Cardiac muscle cell (in vitro differentiated cells and primary cell): ENCODE results near the gene FOXO4. TPM values are rescaled to one million over a fixed set of nuclear protein-coding genes. Genes with fewer than 3 reads are reported as not detected.

Experiments used
- DNase-seq, 2 donors: peaks; one replicate each; pipeline versions ENCODE4 v3.0.0 to v3.0.0-alpha.2; 2010 to 2017; ENCODE audit warnings: low read depth in 1 of 2, low spot score in 1 of 2
- H3K27ac ChIP-seq: fragments of 200-600 bp; sonication (generic); 2 replicates; pipeline ENCODE4 v1.5.1; 2016
- H3K27me3 ChIP-seq: fragments of 200-600 bp; sonication (generic); 2 replicates; pipeline ENCODE4 v1.6.0; 2016; ENCODE audit warnings: control low read depth
- H3K36me3 ChIP-seq: fragments of 200-600 bp; sonication (generic); 2 replicates; pipeline ENCODE4 v1.5.1; 2016; ENCODE audit warnings: control low read depth
- H3K4me1 ChIP-seq: fragments of 200-600 bp; sonication (generic); 2 replicates; pipeline ENCODE4 v1.8.1; 2017; ENCODE audit warnings: low read depth, mild to moderate bottlenecking, mixed run types
- H3K4me3 ChIP-seq: fragments of 200-600 bp; sonication (generic); 2 replicates; pipeline ENCODE4 v1.5.1; 2016; ENCODE audit warnings: mild to moderate bottlenecking
- H3K9me3 ChIP-seq: fragments of 200-600 bp; sonication (generic); 2 replicates; pipeline ENCODE4 v1.5.1; 2017; ENCODE audit warnings: low read depth, mild to moderate bottlenecking, control low read depth
- CTCF ChIP-seq: IDR thresholded peaks from 2 replicates; pipeline ENCODE4 v1.5.1; 2012; ENCODE audit warnings: low read depth, mild to moderate bottlenecking, low read length
- polyA plus RNA-seq: library from polyadenylated mRNA; unstranded; fragments of >200 nt; fragmentation: Nextera tagmentation; extraction: Ambion mirVana; gene quantifications from 2 replicates; pipeline ENCODE4 v1.2.1, GENCODE V29; 2016
- total RNA-seq: library from RNA; depleted of rRNA; stranded (reverse); fragments of >200 nt; gene quantifications from 2 replicates; pipeline ENCODE4 v1.2.3, GENCODE V29; 2016

The FOXO4 gene
- total and polyA plus RNA-seq, 2 experiments from 2014 or later = 7.8 to 24.2 TPM

- no peak for TF ChIP-seq CTCF
- Histone ChIP-seq H3K27ac (no peak overlapping the region), H3K27me3 (no peaks in the 10 kb centered on the region), H3K9me3 (no peaks in the 10 kb centered on the region), H3K36me3 (no peaks in the 10 kb centered on the region), H3K4me3 (no peak overlapping the region), H3K4me1 (peaks cover 24% of the 10 kb centered on the region)
- no peak for DNase-seq
Observed at GRCh38 chrX:71099736-71100135, 4.1 kb downstream of the FOXO4 start.

GRCh38 chrX:71100581-71101505 is 5.2 kb downstream of the FOXO4 start:
- H3K4me3 ChIP-seq = no peak overlapping the region
- no peak for TF ChIP-seq CTCF
- DNase-seq = no peak
- no peak overlapping the region for H3K27ac ChIP-seq
- H3K36me3 ChIP-seq = no peaks in the 10 kb centered on the region
- no peaks in the 10 kb centered on the region for H3K27me3 ChIP-seq
- no peaks in the 10 kb centered on the region for H3K9me3 ChIP-seq
- H3K4me1 ChIP-seq = peaks cover 24% of the 10 kb centered on the region

- no peaks in the 10 kb centered on the region for H3K9me3 ChIP-seq
- H3K36me3 ChIP-seq = no peaks in the 10 kb centered on the region
- no peaks in the 10 kb centered on the region for H3K27me3 ChIP-seq
- H3K4me1 ChIP-seq = peaks cover 25% of the 10 kb centered on the region
- H3K27ac ChIP-seq = peak overlapping the region; percentile 91
- no peak overlapping the region for H3K4me3 ChIP-seq
- DNase-seq = no peak
- TF ChIP-seq CTCF = no peak
Observed at GRCh38 chrX:71102292-71102691, 6.6 kb downstream of the FOXO4 start.

GRCh38 chrX:71103110-71103983 is 7.7 kb downstream of the FOXO4 start:
- no peak overlapping the region for H3K4me3 ChIP-seq
- H3K4me1 ChIP-seq = peaks cover 36% of the 10 kb centered on the region
- H3K9me3 ChIP-seq = no peaks in the 10 kb centered on the region
- no peaks in the 10 kb centered on the region for H3K27me3 ChIP-seq
- H3K27ac ChIP-seq = peak overlapping the region; percentile 91
- no peaks in the 10 kb centered on the region for H3K36me3 ChIP-seq
- TF ChIP-seq CTCF = no peak
- peak; percentile 9 to 42 for DNase-seq

- TF ChIP-seq CTCF = no peak
- no peaks in the 10 kb centered on the region for H3K36me3 ChIP-seq
Observed at GRCh38 chrX:71105628-71106027, 10.0 kb downstream of the FOXO4 start.

More at GRCh38 chrX:71105628-71106027, 10.0 kb downstream of the FOXO4 start:
- Histone ChIP-seq H3K4me1 (peaks cover 34% of the 10 kb centered on the region), H3K27ac (no peak overlapping the region), H3K9me3 (no peaks in the 10 kb centered on the region), H3K4me3 (no peak overlapping the region), H3K27me3 (no peaks in the 10 kb centered on the region)
- no peak for DNase-seq
